Suppressor macrophage treated with lipopolysaccharide for 1 hour (primary cell): Measurements from ENCODE around the gene CSH2.

Experiments
- DNase-seq, 3 donors: peaks; one replicate each; pipeline ENCODE4 v3.0.0-alpha.2; 2020 to 2022

CSH2 gene

GRCh38 chr17:63833026-63833740 is 40.3 kb downstream of the CSH2 start:
- DNase-seq, result no peak

- no peak for DNase-seq
These were observed 41.0 kb downstream of the CSH2 start for GRCh38 chr17:63832455-63832854.

- DNase-seq, result no peak
These were observed 41.5 kb downstream of the CSH2 start for GRCh38 chr17:63832014-63832413.

- DNase-seq, result no peak
These were observed 42.0 kb downstream of the CSH2 start for GRCh38 chr17:63831505-63831904.

- no peak for DNase-seq
These were observed 42.5 kb downstream of the CSH2 start for GRCh38 chr17:63830904-63831491.

- no peak for DNase-seq
These were observed 43.2 kb downstream of the CSH2 start for GRCh38 chr17:63830278-63830677.

GRCh38 chr17:63828936-63829335 is 44.5 kb downstream of the CSH2 start:
- no peak for DNase-seq

- no peak for DNase-seq
These were observed 45.7 kb downstream of the CSH2 start for GRCh38 chr17:63827801-63828221.

GRCh38 chr17:63827002-63827800 is 46.3 kb downstream of the CSH2 start, which contains the start of the genes FTSJ3 and PSMC5:
Gene FTSJ3 (minus strand): TSS chr17:63827663. CDS start chr17:63826902, 761 bp downstream.
Gene PSMC5 (plus strand): TSS chr17:63827431. CDS start chr17:63827491, 60 bp downstream.
- DNase-seq, result peak; percentile 96 to 97 (median 97)

GRCh38 chr17:63826468-63827001 is 46.9 kb downstream of the CSH2 start:
- peak; percentile 14 to 31 (median 24) for DNase-seq

GRCh38 chr17:63824362-63824761 is 49.1 kb downstream of the CSH2 start:
- DNase-seq, result no peak

GRCh38 chr17:63823659-63824331 is 49.7 kb downstream of the CSH2 start:
- no peak for DNase-seq

GRCh38 chr17:63822537-63822936 is 50.9 kb downstream of the CSH2 start:
- no peak for DNase-seq
